Measurements from ENCODE around the gene ASB3.

DNA sequence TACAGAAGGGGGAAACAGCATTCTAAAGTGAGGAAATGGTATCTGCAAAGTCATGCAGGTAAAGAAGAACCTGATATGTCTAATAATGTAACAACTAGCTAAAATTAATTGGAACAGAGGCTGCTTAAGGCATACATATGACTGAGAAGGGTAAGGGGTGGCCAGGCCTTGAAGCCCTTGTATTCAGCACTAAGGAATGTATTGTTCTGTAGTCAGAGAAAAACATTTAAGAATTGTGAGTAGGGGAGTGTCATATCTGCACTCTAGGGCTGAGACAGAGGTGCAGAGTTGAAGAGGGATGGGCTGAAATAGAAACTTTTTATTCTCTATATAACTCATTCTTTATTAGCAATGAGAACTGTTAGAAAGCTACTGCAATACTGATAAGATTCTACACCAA, 164.6 kb downstream of the ASB3 start:
- no peak for TF ChIP-seq CTCF (IDR thresholded peaks at IDR 0.05)
- TF ChIP-seq POLR2A (IDR thresholded peaks at IDR 0.05), result no peak

Measured in lower leg skin (tissue), 3 donors.